Activated T-cell treated with anti-CD3 and anti-CD28 coated beads for 24 hours (primary cell): Measurements from ENCODE around the gene TNPO3.
A peak's percentile ranks its signal among the peaks of the same experiment; 100 is the strongest.
"Not testable (repeated sequence)": the region's sequence is repeated elsewhere in the genome, so short reads cannot be mapped to it uniquely, and the experiment has no call there.

Experiments
- DNase-seq: peaks from one replicate; pipeline ENCODE4 v3.0.0-alpha.2; 2020; ENCODE audit warnings: low read depth

The TNPO3 gene

GRCh38 chr7:129014501-129015101, 40.3 kb downstream of the TNPO3 start:
- no peak for DNase-seq

GRCh38 chr7:129013048-129013724, 41.7 kb downstream of the TNPO3 start:
- no peak for DNase-seq

- no peak for DNase-seq
Measured at GRCh38 chr7:129012641-129013040, 42.3 kb downstream of the TNPO3 start.

- DNase-seq, result no peak
Measured at GRCh38 chr7:129010075-129010474, 44.8 kb downstream of the TNPO3 start.

- DNase-seq, result no peak
Measured at GRCh38 chr7:129009437-129009836, 45.5 kb downstream of the TNPO3 start.

GRCh38 chr7:129008645-129009414, 46.1 kb downstream of the TNPO3 start:
- no peak for DNase-seq

- DNase-seq, result no peak
Measured at GRCh38 chr7:129007572-129007971, 47.3 kb downstream of the TNPO3 start.

- DNase-seq, result no peak
Measured at GRCh38 chr7:129006636-129007414, 48.1 kb downstream of the TNPO3 start.

- DNase-seq, result no peak
Measured at GRCh38 chr7:129005186-129005585, 49.7 kb downstream of the TNPO3 start.

GRCh38 chr7:128997181-128997580, 57.7 kb downstream of the TNPO3 start:
- no peak for DNase-seq

- DNase-seq, result not testable (repeated sequence)
Measured at GRCh38 chr7:128994560-128994959, 60.4 kb downstream of the TNPO3 start.

GRCh38 chr7:128993419-128993818, 61.5 kb downstream of the TNPO3 start:
- no peak for DNase-seq

- DNase-seq, result no peak
Measured at GRCh38 chr7:128989961-128990360, 65.0 kb downstream of the TNPO3 start.

GRCh38 chr7:128988372-128988771, 66.5 kb downstream of the TNPO3 start:
- no peak for DNase-seq

- no peak for DNase-seq
Measured at GRCh38 chr7:128986609-128987008, 68.3 kb downstream of the TNPO3 start.

GRCh38 chr7:128985660-128986059, 69.3 kb downstream of the TNPO3 start:
- DNase-seq, result no peak

GRCh38 chr7:128982105-128982504, 72.8 kb downstream of the TNPO3 start:
- DNase-seq, result no peak

- no peak for DNase-seq
Measured at GRCh38 chr7:128974241-128974934, 80.5 kb downstream of the TNPO3 start.

GRCh38 chr7:128968624-128969023, 86.3 kb downstream of the TNPO3 start:
- DNase-seq, result no peak

- DNase-seq, result peak; percentile 46
Measured at GRCh38 chr7:128963327-128963757, 91.6 kb downstream of the TNPO3 start.

GRCh38 chr7:128962899-128963298, 92.0 kb downstream of the TNPO3 start:
- no peak for DNase-seq
